Amniotic stem cell (primary cell): ENCODE measurements around the gene NETO2.
A peak's percentile ranks its signal among the peaks of the same experiment; 100 is the strongest.
"Not testable (repeated sequence)": the region's sequence is repeated elsewhere in the genome, so short reads cannot be mapped to it uniquely, and the experiment has no call there.

Experiments used
- DNase-seq: peaks from one replicate; lab custom pipeline; 2025; lab: John Stamatoyannopoulos, UW

Gene NETO2, protein sequence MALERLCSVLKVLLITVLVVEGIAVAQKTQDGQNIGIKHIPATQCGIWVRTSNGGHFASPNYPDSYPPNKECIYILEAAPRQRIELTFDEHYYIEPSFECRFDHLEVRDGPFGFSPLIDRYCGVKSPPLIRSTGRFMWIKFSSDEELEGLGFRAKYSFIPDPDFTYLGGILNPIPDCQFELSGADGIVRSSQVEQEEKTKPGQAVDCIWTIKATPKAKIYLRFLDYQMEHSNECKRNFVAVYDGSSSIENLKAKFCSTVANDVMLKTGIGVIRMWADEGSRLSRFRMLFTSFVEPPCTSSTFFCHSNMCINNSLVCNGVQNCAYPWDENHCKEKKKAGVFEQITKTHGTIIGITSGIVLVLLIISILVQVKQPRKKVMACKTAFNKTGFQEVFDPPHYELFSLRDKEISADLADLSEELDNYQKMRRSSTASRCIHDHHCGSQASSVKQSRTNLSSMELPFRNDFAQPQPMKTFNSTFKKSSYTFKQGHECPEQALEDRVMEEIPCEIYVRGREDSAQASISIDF

GRCh38 chr16:47143677-47144558, at the start of gene NETO2:
NETO2 (minus strand) TSS chr16:47143945; CDS start chr16:47143612, 333 bp downstream.
- DNase-seq = peak; percentile 25

DNA sequence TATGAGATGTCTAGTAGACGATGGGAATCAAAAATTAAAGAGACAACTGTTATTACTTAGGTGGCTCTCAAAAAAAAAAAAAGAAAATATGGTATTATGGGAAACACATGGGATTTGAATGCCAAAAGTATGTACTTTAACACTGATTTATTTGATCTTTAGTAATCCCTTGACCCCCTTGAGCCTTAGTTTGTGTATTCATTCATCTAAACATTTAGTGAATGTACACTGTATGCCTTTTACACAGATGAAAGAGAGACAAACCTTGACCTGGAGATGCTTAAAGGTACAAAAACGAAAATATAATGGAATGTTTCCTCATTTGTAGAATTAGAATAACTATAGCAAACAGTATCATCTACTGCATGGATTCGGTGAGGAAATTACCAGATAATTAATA, 38.6 kb upstream of the NETO2 start:
- DNase-seq = no peak

- not testable (repeated sequence) for DNase-seq
Observed at GRCh38 chr16:47181066-47181465, 37.3 kb upstream of the NETO2 start.

DNA sequence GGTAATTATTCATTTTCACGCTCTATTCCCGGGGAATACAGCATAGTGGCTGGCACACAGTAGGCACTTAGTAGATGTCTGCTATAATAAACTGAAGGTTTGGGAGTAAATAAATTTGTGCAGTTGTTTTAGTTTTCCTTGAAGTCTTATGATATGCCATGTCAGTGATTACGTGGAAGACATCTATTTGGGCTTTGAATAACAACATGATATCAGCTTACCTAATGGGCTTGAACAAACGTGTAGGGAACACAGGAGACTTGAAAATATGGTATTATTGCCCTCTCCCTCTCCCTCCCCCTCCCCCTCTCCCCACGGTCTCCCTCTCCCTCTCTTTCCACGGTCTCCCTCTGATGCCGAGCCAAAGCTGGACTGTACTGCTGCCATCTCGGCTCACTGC, 36.3 kb upstream of the NETO2 start:
- DNase-seq = no peak

- no peak for DNase-seq
Observed at GRCh38 chr16:47175152-47175551, 31.4 kb upstream of the NETO2 start.

DNA sequence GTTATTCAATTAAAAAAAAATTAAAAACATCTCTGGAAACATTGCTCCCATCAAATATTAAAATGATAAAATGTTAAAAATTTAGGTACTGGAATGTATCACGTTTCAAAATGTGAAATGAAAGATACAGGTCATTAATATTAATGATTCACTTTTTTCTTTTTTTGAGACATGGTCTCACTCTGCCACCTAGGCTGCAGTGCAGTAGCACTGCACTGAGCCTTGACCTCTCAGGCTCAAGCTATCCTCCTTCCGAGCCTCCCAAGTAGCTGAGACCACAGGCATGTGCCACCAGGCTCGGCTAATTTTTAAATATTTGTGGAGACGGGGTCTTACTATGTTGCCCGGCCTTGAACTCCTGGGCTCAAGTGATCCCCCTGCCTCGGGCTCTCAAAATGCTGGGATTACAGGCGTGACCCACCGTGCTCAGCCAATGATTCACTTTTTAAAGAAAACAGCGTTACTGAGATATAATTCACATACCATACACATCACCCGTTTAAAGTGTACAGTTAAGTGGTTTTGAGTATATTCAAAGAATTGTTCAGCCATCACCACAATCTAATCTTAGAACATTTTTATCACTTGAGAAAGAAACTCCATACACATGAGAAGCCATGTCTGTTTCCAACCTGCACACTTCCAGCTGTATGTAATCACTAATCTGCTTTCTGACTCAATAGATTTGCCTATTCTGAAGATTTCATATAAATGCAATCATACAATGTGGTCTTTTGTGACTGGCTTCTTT, 19.1 kb upstream of the NETO2 start:
- DNase-seq = no peak

DNA sequence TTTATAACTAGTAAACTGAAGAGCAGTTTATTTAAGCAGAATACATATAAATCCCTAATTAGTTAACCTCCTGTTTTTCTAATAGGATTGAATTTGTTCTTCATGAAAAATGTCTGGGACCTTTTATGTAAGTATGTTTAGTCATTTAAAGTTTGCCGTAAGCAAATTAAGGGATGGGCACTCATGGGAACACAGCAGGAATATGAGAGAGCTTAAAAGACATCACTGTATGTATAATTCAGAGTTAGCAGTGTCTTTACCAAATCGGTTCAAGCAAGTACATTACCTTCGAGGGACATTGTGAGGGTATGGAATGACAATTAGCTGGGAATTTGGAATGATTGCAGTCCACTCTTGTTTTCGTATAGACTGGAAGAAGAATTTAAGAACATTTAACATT, 17.7 kb upstream of the NETO2 start:
- no peak for DNase-seq

DNA sequence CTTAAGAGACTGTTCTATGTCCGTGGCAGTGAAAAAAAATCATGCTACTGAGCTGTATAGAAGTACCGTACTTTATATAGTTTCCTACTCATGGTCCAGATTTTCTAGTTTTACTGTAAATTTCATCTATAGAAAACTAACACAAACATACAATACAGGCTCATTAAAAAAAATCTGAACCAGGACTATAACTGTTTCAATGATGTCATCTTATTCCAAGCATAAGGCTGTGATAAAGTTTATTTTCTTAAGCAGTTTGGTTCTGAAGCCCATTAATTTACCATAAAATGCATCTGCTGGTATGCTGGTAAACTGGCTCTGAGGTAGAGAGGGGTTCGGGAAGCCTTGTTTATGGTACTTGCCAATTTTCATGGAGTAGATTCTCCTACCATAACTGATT, 16.7 kb upstream of the NETO2 start:
- no peak for DNase-seq

DNA sequence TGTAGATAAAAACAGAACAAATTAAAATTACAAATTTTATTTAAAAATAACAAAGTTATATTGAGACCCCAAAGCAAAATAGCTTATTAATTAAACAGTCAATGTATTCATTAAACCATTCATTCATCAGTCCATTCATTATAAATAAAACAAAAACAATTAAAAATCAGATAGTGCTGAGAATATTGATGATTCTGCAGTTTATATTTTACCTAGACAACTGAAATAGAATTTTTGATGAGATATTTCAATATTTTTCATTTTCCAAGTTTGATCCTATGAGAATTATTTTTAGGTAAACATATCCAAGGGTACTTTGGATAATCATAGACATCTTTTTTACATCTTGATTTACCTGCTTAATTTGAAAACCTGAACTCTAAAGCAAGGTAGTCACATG, 15.2 kb upstream of the NETO2 start:
- no peak for DNase-seq

- no peak for DNase-seq
Observed at GRCh38 chr16:47156680-47157215, 13.0 kb upstream of the NETO2 start.

DNA sequence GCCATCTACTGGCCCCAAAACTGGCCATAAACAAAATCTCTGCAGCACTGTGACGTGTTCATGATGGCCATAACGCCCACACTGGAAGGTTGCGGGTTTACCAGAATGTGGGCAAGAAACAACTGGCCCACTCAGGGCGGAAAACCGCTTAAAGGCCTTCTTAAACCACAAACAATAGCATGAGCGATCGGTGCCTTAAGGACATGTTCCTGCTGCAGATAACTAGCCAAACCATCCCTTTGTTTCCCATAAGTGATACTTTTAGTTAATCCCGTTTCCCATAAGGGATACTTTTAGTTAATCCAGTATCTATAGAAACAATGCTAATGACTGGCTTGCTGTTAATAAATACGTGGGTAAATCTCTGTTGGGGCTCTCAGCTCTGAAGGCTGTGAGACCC, 8.8 kb upstream of the NETO2 start:
- not testable (repeated sequence) for DNase-seq

- DNase-seq = no peak
Observed at GRCh38 chr16:47150067-47150466, 6.3 kb upstream of the NETO2 start.

DNA sequence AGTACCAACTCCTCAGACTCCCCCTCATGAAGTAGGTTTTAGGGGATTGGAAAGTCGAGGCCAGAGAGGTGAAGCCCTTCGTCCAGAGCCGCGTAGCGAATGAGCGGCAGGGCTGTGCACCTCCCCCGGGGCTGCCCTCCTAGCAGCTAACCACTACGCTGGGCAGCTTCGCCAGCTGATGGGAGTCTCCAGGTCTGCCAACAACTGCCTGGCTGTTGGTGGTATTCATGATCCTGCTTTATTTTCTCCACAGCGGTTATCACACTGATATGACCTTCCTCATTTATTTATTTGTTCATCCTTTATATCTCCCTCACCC, 773 bp upstream of the NETO2 start:
- no peak for DNase-seq

DNA sequence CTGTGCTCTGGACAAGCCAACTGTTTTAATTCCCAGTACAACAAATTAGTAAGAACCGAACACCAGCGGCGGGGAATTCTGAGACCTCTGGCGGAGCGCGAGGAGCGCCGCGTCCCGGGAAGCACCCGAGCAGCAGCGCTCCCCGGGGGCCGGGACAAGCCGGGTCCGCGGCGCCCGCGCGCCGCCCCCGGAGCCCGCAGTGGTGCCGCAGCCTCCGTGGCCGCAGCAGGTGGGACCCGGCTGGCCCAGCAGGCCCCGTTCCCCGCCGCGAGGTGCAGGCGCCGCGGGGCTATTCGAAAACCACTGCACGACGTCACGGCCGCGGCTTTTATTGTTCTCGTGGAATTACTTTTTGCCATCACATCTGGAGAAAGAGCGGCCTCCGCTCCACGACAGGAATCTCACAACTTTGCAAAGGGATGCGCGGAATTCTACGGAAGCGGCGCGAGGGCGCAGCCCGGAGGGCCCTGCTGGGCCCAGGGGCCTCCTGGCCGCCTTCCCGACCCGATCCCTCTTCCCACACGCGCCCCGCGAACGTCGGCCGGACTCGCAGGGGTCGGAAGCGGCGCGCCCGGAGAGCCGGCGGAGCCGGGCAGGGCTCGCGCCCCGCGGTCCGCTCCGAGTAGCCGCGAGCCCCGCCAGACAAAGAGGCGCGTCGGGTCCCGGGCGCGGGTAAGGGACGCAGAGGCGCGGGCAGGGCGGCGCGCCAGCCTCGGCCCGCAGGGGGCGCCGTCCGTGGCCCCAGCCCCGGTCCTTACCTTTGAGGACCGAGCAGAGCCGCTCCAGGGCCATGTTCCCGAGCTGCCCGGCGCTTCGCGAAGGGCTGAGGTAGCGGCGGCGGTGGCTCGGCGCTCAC, 696 bp downstream of the NETO2 start:
- DNase-seq = peak; percentile 41

GRCh38 chr16:47142486-47142820, 1.3 kb downstream of the NETO2 start:
- no peak for DNase-seq

DNA sequence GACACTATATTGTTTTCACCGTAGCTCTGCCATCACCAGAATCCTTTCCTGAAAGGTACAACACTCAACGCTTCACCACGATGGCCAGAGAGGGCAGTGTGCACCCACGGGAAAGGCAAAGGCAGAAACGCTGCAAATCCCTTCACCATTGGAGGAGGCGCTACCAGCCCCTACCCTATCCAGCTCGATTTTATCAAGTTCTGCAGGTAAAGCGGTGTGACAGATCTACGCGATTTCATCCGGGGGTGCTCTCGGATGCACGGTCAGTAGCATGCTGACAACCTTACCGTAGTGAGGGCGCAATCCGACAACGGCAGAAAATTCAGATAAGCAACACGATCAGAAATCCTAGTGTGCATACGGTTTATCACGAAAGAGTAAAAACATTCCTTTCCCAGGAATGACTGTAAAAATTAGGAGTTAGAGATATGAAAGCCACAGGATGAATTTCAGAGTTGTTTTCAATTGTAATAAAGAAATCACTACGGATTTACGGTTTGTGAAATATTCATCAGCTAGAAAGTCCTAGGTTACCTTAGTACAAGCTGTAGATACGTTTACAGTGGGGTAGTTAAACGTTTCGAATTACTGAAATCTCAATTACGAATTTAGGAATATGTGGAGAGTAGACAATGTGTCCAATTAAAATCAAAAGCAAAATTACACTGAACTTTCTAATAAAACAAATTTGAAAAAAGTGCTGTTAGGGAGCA, 1.8 kb downstream of the NETO2 start:
- DNase-seq = peak; percentile 72

- DNase-seq = no peak
Observed at GRCh38 chr16:47140686-47141085, 3.1 kb downstream of the NETO2 start.

DNA sequence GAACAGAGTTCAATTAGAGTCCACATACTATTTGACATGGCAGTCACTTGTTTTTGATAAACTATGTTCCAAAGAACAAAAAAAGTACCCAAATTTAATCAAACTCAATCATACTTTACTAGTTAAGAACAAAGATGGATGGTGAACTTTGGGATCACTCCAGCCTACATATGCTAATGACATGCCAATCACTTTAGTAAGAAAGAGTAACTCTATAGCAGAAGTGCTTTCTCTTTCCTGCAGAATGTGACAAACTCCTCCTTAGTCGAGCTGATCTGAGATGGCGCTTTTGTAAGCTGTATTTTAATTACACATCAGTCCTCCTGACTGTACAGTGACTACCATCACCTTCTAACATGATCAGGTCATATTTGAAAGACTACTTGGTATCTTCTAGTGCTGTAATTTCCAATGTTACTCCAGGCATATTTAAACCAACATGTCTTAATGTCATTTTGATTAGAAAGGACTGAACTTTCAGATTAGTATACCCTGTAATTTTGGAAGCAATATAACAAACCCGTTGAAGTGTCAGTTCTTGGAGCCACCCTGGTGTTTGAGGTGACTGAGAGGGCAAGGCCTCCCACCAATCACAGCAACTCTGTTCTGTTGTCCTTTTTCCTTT, 4.1 kb downstream of the NETO2 start:
- DNase-seq = no peak

GRCh38 chr16:47137925-47138324, 5.8 kb downstream of the NETO2 start:
- not testable (repeated sequence) for DNase-seq
